BJ (cell line): ENCODE results near the gene PHLDB1. TPM values are rescaled to one million over a fixed set of nuclear protein-coding genes. Genes with fewer than 3 reads are reported as not detected.

Source experiments
- CTCF ChIA-PET: fragments of 350-600 bp; formaldehyde crosslinking; extraction: SDS; loops from one replicate; lab custom pipeline; 2021; ENCODE audit warnings: antibody characterized with exemption, inconsistent platforms; lab: Yijun Ruan, JAX
- POLR2A ChIA-PET: fragments of 300-600 bp; sonication (Branson Sonifier 250); formaldehyde crosslinking; extraction: SDS; loops from one replicate; lab custom pipeline; 2021; ENCODE audit warnings: antibody characterized with exemption; lab: Charles Lee
- DNase-seq: peaks from one replicate; pipeline ENCODE4 v3.0.0-alpha.2; 2011; ENCODE audit warnings: low read depth
- H3K27me3 ChIP-seq: 2 replicates; pipeline ENCODE4 v1.6.0; 2011; ENCODE audit warnings: low read length; ENCODE audit not compliant: control insufficient read depth, insufficient read depth
- H3K36me3 ChIP-seq: 2 replicates; pipeline ENCODE4 v1.5.1; 2011; ENCODE audit warnings: low read length; ENCODE audit not compliant: control insufficient read depth, insufficient read depth
- H3K4me3 ChIP-seq: 2 replicates; pipeline ENCODE4 v1.5.1; 2011; ENCODE audit warnings: low read depth, mild to moderate bottlenecking, control low read depth, low read length
- polyA plus RNA-seq: library from polyadenylated mRNA; depleted of rRNA; stranded (reverse); fragments of >200 nt; gene quantifications from 2 replicates; pipeline ENCODE4 v1.2.3, GENCODE V29; 2011
- TF ChIP-seq, protein P1 (sequence below): IDR thresholded peaks from 2 replicates; pipeline ENCODE4 v1.5.1; 2011; ENCODE audit warnings: low read depth, mild to moderate bottlenecking, control low read depth, inconsistent platforms, low read length, moderate library complexity; ENCODE audit not compliant: insufficient read depth

PHLDB1 gene
- polyA plus RNA-seq, 1 experiment, result 74.7 TPM

DNA sequence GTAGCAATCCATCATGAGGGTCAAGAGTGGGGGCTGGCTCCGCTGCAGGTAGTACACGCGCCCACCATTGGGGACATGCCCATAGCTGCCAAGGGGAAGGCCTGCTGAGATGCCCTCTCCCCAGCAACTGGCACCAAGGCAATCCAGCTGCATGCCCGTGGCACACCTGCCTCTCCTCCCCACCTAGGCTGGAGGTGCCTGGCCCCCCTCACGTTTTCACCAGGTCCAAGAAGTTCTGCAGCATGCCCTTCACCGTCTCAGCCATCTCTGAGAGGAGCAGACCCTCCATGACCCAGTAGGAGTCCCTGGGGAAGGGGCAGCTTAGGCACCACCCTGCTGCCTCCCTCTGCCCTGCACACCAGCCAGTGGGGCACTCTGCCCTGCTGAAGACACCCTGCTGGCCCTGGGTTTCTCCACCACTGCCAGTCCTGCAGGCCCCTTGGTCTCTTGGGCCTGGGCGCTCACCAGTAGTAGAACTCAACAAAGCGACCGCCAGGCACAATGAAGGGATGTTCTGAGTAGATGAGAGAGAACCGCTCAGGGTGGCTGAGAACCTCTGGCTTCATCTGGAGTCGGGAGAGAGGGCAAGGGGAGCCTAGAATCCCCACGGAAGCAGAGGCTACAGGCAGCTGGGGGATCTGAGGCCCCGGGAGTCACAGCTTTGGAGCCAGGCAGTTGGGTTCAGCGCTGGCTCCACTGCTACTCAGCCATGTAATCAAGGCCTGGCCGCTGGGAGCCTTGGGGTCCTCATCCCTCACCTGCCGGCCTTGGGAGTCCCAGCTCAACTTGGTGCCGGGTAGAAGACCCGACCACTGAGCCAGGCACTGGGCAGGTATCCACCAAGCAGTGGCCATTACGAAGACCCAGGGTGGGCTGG, 54.2 kb downstream of the PHLDB1 start:
- ChIA-PET CTCF (interaction anchor here (1.3 to 6.0 kb wide), 8 partner anchors 11 to 68 kb away, joined by 4 to 56 read pairs (median 14); partner anchors contain the start of gene PHLDB1), POLR2A (no interaction called here)
- Histone ChIP-seq H3K4me3 (no peak overlapping the region), H3K27me3 (no peaks in the 10 kb centered on the region), H3K36me3 (peaks cover 11% of the 10 kb centered on the region)
- no peak for DNase-seq
- TF ChIP-seq, protein P1, sequence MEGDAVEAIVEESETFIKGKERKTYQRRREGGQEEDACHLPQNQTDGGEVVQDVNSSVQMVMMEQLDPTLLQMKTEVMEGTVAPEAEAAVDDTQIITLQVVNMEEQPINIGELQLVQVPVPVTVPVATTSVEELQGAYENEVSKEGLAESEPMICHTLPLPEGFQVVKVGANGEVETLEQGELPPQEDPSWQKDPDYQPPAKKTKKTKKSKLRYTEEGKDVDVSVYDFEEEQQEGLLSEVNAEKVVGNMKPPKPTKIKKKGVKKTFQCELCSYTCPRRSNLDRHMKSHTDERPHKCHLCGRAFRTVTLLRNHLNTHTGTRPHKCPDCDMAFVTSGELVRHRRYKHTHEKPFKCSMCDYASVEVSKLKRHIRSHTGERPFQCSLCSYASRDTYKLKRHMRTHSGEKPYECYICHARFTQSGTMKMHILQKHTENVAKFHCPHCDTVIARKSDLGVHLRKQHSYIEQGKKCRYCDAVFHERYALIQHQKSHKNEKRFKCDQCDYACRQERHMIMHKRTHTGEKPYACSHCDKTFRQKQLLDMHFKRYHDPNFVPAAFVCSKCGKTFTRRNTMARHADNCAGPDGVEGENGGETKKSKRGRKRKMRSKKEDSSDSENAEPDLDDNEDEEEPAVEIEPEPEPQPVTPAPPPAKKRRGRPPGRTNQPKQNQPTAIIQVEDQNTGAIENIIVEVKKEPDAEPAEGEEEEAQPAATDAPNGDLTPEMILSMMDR, result no peak

DNA sequence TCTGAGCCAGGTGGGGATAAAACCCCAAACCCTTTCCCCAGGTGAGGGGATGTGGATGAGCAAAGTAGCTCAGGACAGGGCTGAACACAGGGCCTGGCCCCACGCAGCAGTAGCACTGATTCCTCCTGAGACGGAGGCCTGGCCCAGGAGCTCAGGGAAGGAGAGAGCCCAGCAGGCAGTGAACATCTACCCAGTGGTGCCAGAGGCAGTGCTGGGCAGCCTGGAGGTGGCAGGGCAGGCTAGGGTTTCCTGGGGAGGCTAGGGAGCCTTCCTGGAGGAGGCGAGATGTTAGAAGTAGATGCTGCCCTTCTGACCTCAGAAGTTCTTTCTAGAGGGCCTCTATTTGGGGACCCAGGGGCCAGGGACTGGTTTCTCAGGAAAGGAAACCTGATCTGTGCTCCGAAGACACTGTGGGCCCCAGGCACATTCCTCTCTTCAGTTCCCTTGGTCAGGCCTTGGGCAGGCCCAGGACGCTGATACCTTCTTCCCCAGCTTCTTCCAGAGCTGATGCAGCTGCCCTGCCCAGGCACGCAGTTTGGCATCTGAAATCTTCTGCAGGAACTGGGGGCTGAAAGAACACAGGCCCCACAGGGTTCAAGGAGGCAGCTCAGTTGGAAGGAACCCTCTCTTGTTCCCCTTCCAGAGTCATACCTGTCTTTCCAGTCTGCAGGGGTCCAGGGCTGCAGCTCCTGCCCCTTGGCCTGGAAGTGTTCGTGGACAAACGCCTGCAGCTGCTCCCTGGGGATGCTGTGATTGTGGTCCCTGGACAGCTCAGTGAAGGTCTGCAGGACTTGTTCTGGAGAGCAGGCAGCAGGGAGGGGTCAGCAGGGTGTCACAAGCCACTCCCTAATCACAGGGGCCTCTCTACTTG, 55.2 kb downstream of the PHLDB1 start:
- Histone ChIP-seq H3K27me3 (no peaks in the 10 kb centered on the region), H3K4me3 (no peak overlapping the region), H3K36me3 (peaks cover 6% of the 10 kb centered on the region)
- no peak for DNase-seq
- ChIA-PET POLR2A (no interaction called here), CTCF (interaction anchor here (0.7 to 3.5 kb wide), 9 partner anchors 10 to 294 kb away, joined by 3 to 14 read pairs (median 4); partner anchors contain the start of genes PHLDB1 and UPK2)
- TF ChIP-seq, protein P1, result no peak

DNA sequence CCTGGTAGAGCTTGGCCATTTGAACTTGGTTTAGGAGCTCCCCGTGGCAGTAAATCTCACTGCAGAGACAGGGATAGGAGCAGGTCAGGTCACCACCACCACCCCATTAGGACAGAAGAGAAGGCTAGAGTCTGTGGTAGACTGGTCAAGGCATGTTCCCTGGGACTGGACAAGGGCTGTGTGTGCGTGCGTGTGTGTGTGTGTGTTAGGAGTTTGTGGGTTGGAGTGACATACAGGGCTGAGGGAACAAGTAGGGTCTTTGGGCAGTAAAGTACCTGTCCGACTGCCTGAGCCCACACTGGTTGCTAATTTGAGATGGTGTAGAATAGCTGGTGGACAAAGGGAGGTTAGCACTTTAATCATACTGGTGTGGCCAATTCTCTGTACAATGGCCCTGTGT, 56.0 kb downstream of the PHLDB1 start:
- Histone ChIP-seq H3K27me3 (no peaks in the 10 kb centered on the region), H3K36me3 (peaks cover 3% of the 10 kb centered on the region; the same call in 1 of the 2 replicates), H3K4me3 (no peak overlapping the region)
- CTCF ChIA-PET, result interaction anchor here (0.7 to 3.5 kb wide), 7 partner anchors 10 to 293 kb away, joined by 3 to 14 read pairs (median 4); partner anchors contain the start of genes PHLDB1 and UPK2
- no peak for DNase-seq
- POLR2A ChIA-PET, result no interaction called here
- TF ChIP-seq, protein P1, result no peak

DNA sequence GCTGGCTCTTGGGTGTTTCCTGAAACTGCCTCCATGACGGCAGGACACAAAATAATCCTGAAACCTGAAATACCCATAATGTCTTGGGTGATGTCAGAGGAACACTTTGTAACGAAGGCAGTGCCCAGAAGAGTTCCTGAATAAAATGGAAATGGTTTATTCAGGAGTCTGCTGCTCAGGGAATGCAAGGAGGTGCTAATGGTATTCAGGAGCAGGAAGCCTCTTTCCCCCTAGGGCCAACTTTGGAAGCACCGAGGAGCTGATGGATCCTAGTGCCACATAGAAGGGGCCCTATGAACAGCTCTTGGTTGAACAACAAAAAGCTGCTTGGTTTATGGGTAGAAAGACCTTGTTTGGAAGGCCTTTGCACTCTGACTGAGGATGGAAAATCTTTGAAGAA, 56.5 kb downstream of the PHLDB1 start:
- DNase-seq, result no peak
- TF ChIP-seq, protein P1, result no peak
- CTCF ChIA-PET, result interaction anchor here (0.7 to 3.5 kb wide), 6 partner anchors 9 to 293 kb away, joined by 3 to 14 read pairs (median 6); partner anchors contain the start of gene UPK2
- Histone ChIP-seq H3K4me3 (no peak overlapping the region), H3K27me3 (no peaks in the 10 kb centered on the region), H3K36me3 (no peaks in the 10 kb centered on the region)
- POLR2A ChIA-PET, result no interaction called here

DNA sequence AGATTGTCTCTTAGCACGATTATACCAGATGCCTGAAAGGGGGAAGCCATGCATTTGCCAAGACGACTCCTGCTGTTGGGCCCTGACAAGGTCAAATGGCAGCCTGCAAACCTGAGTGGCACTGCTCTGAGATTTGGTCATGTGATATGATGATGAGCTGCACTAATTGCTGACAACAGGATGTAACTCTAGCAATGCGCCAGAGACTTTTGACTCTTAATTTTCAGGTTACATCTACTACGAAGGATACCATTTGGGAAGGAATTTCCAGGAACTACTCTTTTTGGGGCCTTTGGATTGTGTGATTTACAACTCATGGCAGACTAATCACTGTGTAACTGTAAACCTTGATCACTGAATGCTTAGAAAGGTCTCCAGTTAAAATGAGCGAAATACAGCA, 59.0 kb downstream of the PHLDB1 start:
- DNase-seq, result no peak
- no peaks in the 10 kb centered on the region; the same call in 1 of the 2 replicates for H3K27me3 ChIP-seq
- TF ChIP-seq, protein P1, result no peak
- POLR2A ChIA-PET, result no interaction called here
- no peak overlapping the region for H3K4me3 ChIP-seq
- CTCF ChIA-PET, result interaction anchor here (0.6 to 3.5 kb wide), 5 partner anchors 7 to 291 kb away, joined by 3 to 14 read pairs (median 4); partner anchors contain the start of genes DDX6 and UPK2
- no peaks in the 10 kb centered on the region for H3K36me3 ChIP-seq
